ENCODE results near the gene KIF1B.
"Not testable (repeated sequence)": the region's sequence is repeated elsewhere in the genome, so short reads cannot be mapped to it uniquely, and the experiment has no call there.

Gene KIF1B

DNA sequence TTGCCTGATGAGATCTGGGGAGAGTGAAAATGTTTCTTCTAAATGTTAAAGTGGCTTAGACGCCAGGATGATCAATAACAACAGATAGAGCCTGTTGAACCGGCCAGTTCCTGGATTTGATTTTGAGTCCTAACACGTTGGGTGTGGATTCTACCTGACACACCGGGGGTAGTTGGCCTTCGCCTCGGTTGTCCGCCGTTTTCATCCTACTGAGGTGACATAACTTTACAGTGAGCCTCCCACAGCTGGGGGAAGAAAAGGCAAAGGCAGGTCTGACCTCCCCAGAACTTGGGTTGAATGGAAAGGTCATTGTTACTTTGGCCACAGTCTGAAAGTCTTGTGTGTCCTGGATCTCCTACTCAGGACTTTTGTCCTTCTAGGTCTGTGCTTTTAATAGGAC lies 189.6 kb downstream of the KIF1B start:
- DNase-seq (ENCODE audit: low read depth) = no peak
- no peak for TF ChIP-seq CTCF (IDR thresholded peaks at IDR 0.05; ENCODE audit: low read depth, low read length, missing control alignments)
- in situ Hi-C loops (cut with HindIII; ENCODE audit: low sequenced_read_pairs) = no loop called here
- peak overlapping the region; percentile 91 for H3K4me3 ChIP-seq (ENCODE audit: low read depth, low read length)

GRCh38 chr1:10401281-10401680 lies 190.9 kb downstream of the KIF1B start:
- TF ChIP-seq CTCF (IDR thresholded peaks at IDR 0.05; ENCODE audit: low read depth, low read length, missing control alignments) = no peak
- in situ Hi-C loops (cut with HindIII; ENCODE audit: low sequenced_read_pairs) = no loop called here
- DNase-seq (ENCODE audit: low read depth) = no peak
- H3K4me3 ChIP-seq (ENCODE audit: low read depth, low read length) = no peak overlapping the region

- peak; percentile 53 for DNase-seq (ENCODE audit: low read depth)
- in situ Hi-C loops (cut with HindIII; ENCODE audit: low sequenced_read_pairs) = no loop called here
- H3K4me3 ChIP-seq (ENCODE audit: low read depth, low read length) = no peak overlapping the region
- no peak for TF ChIP-seq CTCF (IDR thresholded peaks at IDR 0.05; ENCODE audit: low read depth, low read length, missing control alignments)
These were observed 192.4 kb downstream of the KIF1B start for GRCh38 chr1:10402729-10403274.

GRCh38 chr1:10407201-10407600 lies 196.8 kb downstream of the KIF1B start:
- no peak for TF ChIP-seq CTCF (IDR thresholded peaks at IDR 0.05; ENCODE audit: low read depth, low read length, missing control alignments)
- in situ Hi-C loops (cut with HindIII; ENCODE audit: low sequenced_read_pairs) = no loop called here

GRCh38 chr1:10415211-10415930 lies 205.0 kb downstream of the KIF1B start:
- DNase-seq (ENCODE audit: low read depth) = no peak
- no peak overlapping the region for H3K4me3 ChIP-seq (ENCODE audit: low read depth, low read length)
- TF ChIP-seq CTCF (IDR thresholded peaks at IDR 0.05; ENCODE audit: low read depth, low read length, missing control alignments) = no peak
- in situ Hi-C loops (cut with HindIII; ENCODE audit: low sequenced_read_pairs) = no loop called here

More at GRCh38 chr1:10407201-10407600, 196.8 kb downstream of the KIF1B start:
- DNase-seq (ENCODE audit: low read depth) = no peak
- H3K4me3 ChIP-seq (ENCODE audit: low read depth, low read length) = no peak overlapping the region

DNA sequence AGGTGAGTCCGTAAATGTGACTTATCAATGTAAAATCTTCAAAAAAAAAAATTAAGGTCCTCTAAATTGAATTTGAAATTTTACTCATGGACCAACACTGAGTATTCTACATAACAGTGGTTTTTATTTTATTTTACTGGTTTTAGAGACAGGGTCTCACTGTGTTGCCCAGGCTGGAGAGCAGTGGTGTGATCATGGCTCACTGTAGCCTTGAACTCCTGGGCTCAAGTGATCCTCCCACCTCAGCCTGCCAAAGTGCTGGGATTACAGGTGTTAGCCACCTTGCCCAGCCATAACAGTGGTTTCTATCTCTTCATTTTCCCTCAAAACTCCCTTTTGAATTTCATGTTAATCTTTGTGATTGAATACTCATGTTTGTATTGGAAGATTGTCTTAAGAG lies 205.6 kb downstream of the KIF1B start:
- in situ Hi-C loops (cut with HindIII; ENCODE audit: low sequenced_read_pairs); DNase-seq (ENCODE audit: low read depth); H3K4me3 ChIP-seq (ENCODE audit: low read depth, low read length): not testable (repeated sequence)

DNA sequence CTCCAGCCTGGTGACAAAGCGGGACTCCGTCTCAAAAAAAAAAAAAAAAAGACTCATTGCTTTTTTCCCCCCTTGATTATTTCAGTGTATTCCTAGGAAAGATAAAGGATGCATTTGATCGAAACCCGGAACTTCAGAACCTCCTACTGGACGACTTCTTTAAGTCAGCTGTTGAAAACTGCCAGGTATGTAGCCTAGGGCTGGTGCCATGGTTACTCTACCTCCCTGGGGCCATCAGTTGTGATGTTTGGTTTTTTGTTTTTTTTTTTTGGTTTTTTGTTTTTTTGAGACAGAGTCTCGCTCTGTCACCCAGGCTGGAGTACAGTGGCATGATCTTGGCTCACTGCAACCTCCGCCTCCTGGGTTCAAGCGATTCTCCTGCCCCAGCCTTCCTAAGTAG lies 208.4 kb downstream of the KIF1B start:
- in situ Hi-C loops (cut with HindIII; ENCODE audit: low sequenced_read_pairs); H3K4me3 ChIP-seq (ENCODE audit: low read depth, low read length); DNase-seq (ENCODE audit: low read depth): not testable (repeated sequence)

Measured in astrocyte of the cerebellum (primary cell).